HG02884 (cell line): ENCODE results near the gene ITPK1.
"Not testable (repeated sequence)": the region's sequence is repeated elsewhere in the genome, so short reads cannot be mapped to it uniquely, and the experiment has no call there.

ENCODE experiments used
- ATAC-seq: cut with Tn5 transposase; IDR thresholded peaks from one replicate; pipeline ENCODE4 v1.9.1; 2021; ENCODE audit warnings: mild to moderate bottlenecking, moderate library complexity; ENCODE audit not compliant: unreplicated experiment

ITPK1 gene

GRCh38 chr14:93131257-93131820, 15.6 kb upstream of the ITPK1 start:
- not testable (repeated sequence) for ATAC-seq

- ATAC-seq, result no peak
Observed at GRCh38 chr14:93128725-93129459, 13.2 kb upstream of the ITPK1 start.

GRCh38 chr14:93126111-93126510, 10.4 kb upstream of the ITPK1 start:
- ATAC-seq, result no peak

- ATAC-seq, result no peak
Observed at GRCh38 chr14:93122826-93123225, 7.1 kb upstream of the ITPK1 start.

GRCh38 chr14:93121030-93121834, 5.5 kb upstream of the ITPK1 start:
- ATAC-seq, result no peak

DNA sequence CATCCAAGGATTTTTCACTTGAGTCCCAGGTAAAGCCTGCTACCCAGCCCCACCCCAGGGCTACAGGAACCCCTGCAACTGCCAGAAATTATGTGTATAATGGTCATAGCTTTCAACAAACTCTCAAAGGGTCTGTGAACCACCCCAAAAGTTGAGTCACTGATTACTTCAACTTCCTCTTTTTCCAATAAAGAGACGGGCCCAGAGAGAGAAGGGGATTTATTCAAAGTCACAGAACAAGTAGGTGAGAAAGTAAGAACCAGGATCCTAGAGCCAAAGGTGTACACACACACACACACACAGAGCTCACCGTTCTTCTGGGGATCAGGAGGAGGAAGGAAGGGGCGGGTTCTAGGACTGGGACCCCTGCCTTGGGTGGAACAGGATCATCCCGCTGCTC, 4.8 kb upstream of the ITPK1 start:
- no peak for ATAC-seq

GRCh38 chr14:93116676-93117200, 1.0 kb upstream of the ITPK1 start:
- ATAC-seq, result no peak

GRCh38 chr14:93115069-93115820, 480 bp downstream of the ITPK1 start:
- peak; percentile 72 for ATAC-seq

- no peak for ATAC-seq
Observed at GRCh38 chr14:93114713-93115068, 1.0 kb downstream of the ITPK1 start.

- no peak for ATAC-seq
Observed at GRCh38 chr14:93114068-93114710, 1.5 kb downstream of the ITPK1 start.

DNA sequence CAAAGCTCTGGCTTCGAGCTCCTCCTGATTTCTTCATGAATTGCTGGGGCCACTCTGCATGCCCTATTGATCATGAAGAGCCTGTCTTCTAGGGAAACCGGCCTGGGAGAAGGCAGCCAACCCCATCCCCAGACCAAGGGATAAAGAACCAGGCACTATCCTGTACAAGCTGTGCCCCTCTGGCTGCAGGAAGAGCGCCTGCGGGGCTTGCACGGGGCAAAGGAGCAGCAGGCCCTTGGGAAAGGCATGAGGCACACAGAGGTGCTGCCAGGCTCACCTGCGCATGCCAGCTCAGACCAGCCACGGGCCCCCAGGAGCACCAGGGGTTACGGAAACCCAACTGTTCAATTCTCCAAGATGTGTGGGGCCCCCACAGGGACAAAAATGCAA, 2.1 kb downstream of the ITPK1 start:
- no peak for ATAC-seq

DNA sequence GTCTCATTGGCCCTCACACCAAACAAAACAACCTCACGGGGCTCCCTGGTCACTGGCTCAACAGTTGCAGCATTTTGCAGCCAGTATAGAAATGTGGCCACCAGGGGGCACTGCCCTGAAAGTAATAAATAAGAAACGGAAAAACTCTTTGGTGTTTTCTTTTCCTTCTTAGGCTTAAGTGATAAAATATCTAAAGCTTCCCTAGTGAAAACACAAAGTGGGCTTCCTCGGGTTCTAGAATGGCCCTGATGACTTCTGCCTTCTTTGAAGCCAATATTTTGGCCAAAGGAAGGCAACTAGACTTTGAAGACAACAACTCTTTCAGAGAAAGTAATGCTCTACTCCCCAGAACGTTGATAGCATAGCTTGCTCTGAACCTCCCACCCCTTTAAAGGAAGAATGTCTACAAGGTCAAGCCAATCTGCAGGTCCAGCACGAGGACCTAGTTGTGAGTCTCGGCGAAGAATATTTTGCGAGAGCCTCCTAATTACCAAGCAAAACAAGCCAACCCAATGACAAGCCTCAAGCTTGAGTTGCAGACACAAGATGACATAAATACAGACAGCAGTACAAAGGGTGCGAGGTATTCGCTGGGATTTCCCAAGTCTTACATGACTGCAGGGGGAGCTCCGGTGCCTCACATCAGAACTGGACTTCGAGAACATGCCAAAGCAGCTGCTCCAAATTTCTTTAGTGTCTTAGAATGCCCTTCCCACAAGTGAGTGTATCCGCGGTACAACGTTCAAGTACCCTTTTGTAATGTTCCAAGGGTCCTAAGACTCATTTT, 2.6 kb downstream of the ITPK1 start:
- no peak for ATAC-seq

GRCh38 chr14:93111541-93111940, 4.2 kb downstream of the ITPK1 start:
- not testable (repeated sequence) for ATAC-seq

DNA sequence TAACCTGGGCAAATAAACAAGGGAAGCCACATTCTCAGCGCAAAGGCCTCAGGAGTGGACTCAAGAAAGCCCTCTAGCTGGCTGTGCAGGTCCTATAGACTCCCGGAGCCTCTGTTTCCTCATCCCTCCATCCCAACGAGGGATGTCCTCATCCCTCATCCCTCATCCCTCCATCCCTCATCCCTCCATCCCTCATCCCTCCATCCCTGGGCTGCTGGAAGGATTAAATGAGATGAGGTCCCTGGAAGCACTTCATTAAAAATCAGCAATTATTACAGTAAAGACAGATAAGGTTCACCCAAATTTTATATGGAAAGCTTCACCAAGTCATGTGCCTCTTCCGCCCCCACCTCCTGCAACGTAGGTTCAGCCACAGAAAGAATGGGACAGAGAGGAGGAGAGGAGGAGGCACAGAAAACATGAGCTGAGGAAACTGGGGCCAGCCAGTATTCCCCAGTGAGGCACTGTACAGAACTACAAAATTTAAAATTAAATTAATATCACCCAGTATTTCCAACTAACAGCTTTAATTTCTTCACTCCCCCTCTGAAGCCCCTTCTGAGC, 4.8 kb downstream of the ITPK1 start:
- no peak for ATAC-seq

DNA sequence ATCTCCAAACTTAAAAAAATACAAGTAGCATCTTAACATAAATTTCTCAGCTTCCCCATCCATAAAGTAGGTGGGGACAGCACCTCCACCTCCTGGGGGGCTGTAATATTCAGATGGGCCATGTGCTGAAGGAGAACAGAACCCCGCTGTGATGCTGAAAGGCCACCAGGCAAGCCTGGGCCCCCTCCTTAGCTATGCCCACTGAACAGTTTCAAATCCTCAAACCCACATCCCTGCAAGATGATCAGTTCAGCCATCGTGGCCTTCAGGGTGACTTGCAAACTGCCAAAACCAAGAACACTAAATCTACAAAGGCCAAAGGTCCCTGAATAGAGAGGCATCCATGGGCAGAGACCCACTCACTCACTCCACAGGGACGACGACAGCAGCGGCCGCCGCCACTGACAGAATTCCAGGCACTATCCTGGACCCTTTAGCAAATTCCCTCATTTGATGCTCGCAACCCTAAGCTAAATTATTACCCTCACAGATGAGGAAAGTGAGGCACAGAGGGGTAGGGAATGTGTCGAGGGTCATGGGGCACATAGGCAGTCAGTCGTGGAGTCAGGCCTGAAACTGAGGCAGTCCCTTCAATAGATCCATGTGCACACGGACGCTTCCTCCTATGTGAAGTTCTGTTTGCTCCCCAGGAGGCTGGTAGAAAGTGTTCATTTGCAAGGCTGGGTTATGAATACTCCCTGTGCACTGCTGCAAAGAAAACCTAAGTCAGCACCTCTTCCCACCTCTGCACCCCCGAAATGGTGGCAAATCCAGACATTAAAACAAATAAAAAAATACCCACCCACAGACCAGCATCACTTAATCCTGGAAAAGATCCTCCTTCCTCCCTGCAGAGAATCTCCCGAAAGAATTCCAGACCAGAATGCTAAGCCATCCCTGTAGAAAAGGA, 5.9 kb downstream of the ITPK1 start:
- ATAC-seq, result no peak

DNA sequence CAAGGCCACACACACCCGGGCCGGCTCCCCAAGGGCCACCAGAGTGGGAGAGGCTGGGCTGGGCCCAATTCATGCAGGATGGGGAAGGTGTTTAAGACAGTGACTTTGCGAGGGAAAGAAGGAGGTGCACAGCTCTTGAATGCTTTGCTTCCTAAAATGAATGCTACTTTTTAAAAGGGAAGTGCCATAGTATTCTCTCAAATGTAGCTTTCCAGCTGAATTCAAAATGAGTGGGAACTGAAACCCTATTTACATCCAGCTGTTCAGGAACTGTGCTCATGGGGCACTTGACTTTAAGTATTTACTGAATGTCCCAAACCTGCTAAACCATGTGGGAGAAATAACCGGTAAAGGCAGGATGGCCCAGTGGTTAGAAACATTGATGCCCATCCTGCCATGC, 7.6 kb downstream of the ITPK1 start:
- ATAC-seq, result no peak

- no peak for ATAC-seq
Observed at GRCh38 chr14:93107453-93107852, 8.3 kb downstream of the ITPK1 start.

DNA sequence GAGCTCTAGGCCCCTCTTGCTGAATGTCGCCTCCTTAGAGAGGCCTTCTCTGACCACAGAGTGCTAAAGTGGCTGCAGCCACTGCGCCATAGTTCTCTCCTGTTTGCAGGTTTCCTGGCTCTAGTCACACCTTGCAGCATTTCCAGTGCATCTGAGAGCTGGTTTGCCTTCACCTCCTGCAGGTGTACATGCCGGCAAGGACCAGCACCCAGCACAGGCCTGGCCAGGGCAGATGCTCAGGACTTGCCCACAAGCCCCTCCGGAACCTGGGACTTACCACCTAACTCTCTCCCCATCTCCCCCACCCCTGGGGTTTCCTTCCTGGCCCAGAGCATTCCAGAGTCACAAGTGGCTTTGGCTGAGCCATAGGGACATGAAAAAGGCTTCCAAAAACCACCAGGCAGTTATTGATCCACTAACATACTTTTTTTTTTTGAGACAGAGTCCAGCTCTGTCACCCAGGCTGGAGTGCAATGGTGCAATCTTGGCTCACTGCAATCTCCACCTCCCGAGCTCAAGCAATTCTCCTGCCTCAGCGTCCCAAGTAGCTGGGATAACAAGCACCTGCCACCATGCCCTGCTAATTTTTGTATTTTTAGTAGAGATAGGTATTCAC, 9.1 kb downstream of the ITPK1 start:
- no peak for ATAC-seq
